Gastrocnemius medialis (tissue), 4 donors: ENCODE data around the gene TNXB.

Experiments
- POLR2A ChIP-seq, 2 donors: fragments of 450-650 bp; IDR thresholded peaks; one replicate each; pipeline ENCODE4 v1.6.1; 2017; ENCODE audit warnings: antibody characterized with exemption in 2 of 2, mild to moderate bottlenecking in 2 of 2, moderate library complexity in 2 of 2
- TF ChIP-seq, protein P1 (sequence below), 5 experiments: fragments of 450-650 bp in 3 of 5; fragments of 200-600 bp in 2 of 5; sonication (generic) in 2 of 5; IDR thresholded peaks in 4 of 5; conservative IDR thresholded peaks in 1 of 5; 1 replicate in 4 of 5; 2 replicates in 1 of 5; pipeline ENCODE4 v1.5.1; 2016 to 2019; ENCODE audit warnings: antibody characterized with exemption in 5 of 5, mild to moderate bottlenecking in 3 of 5, moderate library complexity in 3 of 5

DNA sequence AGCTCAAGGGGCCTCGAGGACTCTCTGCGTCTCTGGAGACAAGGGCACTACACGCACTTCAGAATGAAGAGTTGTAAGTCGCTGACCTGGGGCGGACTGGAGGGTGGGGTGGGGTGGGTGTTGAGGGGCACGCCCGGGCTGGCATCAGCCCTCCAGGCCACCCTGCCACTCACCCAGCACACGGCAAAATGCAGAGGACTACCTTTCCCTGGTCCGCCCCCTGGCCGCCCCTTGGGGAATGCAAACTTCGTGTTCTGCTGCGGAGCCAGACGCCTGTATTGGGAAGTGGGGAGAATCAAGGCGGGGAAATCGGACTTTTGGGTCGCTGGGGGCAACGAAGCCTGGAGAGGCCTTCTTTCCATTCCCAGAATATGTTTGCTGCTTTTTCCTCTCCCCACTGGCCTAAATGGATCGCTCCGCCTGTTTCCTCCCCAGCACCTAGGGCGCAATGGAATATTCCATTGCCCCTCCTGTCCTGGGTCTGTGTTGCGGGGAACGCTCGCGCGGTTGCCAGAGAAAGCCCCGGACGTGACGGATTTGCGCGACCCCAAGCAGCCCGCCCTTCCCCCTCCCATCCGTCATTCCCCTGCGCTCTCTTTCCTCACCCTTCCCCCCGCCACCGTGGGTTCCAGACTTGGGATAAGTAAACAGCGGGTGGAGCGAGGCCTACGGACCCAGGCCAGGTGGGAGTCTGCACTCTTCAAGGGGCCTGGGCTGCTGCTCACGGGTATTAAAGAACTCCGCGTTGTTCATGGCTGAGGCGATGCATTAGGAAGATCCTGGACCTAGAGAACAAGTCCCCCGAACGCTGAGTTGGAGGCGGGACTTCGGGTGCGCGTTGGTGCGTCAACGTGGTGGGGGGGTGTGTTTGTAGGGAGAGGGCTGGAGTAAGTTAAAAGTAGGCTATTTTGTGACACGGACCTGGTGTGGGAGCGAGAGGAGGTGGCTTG is 44.7 kb upstream of the TNXB start, which contains the start of gene PPT2:
- peak; percentile 23 to 38 for TF ChIP-seq POLR2A (IDR thresholded peaks at IDR 0.05)
- TF ChIP-seq, protein P1, sequence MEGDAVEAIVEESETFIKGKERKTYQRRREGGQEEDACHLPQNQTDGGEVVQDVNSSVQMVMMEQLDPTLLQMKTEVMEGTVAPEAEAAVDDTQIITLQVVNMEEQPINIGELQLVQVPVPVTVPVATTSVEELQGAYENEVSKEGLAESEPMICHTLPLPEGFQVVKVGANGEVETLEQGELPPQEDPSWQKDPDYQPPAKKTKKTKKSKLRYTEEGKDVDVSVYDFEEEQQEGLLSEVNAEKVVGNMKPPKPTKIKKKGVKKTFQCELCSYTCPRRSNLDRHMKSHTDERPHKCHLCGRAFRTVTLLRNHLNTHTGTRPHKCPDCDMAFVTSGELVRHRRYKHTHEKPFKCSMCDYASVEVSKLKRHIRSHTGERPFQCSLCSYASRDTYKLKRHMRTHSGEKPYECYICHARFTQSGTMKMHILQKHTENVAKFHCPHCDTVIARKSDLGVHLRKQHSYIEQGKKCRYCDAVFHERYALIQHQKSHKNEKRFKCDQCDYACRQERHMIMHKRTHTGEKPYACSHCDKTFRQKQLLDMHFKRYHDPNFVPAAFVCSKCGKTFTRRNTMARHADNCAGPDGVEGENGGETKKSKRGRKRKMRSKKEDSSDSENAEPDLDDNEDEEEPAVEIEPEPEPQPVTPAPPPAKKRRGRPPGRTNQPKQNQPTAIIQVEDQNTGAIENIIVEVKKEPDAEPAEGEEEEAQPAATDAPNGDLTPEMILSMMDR (IDR thresholded peaks at IDR 0.05 in 4 of 5, conservative IDR thresholded peaks at IDR 0.05 in 1 of 5): peak in 2 of 5 experiments; percentile 14 to 15
